Gastroesophageal sphincter (tissue), 4 donors: ENCODE results near the gene NR0B2. TPM values are rescaled to one million over a fixed set of nuclear protein-coding genes. Genes with fewer than 3 reads are reported as not detected.

Source experiments
- ATAC-seq: fragments of 150-250 bp; one replicate; pipeline ENCODE4 v1.9.1; 2016; ENCODE audit warnings: mild to moderate bottlenecking, moderate library complexity
- H3K27ac ChIP-seq, 4 donors: fragments of 200-600 bp; sonication (generic) in 3 of 4; 1 replicate in 3 of 4; 2 replicates in 1 of 4; pipeline ENCODE4 v1.5.1; 2016 to 2019
- H3K27me3 ChIP-seq: fragments of 200-600 bp; sonication (generic); one replicate; pipeline ENCODE4 v1.5.1; 2019
- H3K36me3 ChIP-seq, 2 donors: fragments of 200-600 bp; sonication (generic); one replicate each; pipeline ENCODE4 v1.5.1; 2019; ENCODE audit warnings: control low read depth in 1 of 2
- H3K4me1 ChIP-seq, 3 donors: fragments of 200-600 bp; sonication (generic); 1 replicate in 2 of 3; 2 replicates in 1 of 3; pipeline ENCODE4 v1.5.1; 2016 to 2019; ENCODE audit warnings: control low read depth in 2 of 3
- H3K4me3 ChIP-seq, 2 donors: fragments of 200-600 bp; sonication (generic); one replicate each; pipeline ENCODE4 v1.5.1; 2019; ENCODE audit warnings: mild to moderate bottlenecking in 1 of 2, moderate library complexity in 1 of 2
- H3K9me3 ChIP-seq, 3 donors: fragments of 200-600 bp; sonication (generic); one replicate each; pipeline ENCODE4 v1.5.1; 2017 to 2019; ENCODE audit warnings: control low read depth in 2 of 3
- CTCF ChIP-seq, 4 experiments: fragments of 200-600 bp in 2 of 4; fragments of 450-650 bp in 2 of 4; sonication (generic) in 1 of 4; IDR thresholded peaks; one replicate each; pipeline ENCODE4 v1.5.1; 2017 to 2019; ENCODE audit warnings: antibody characterized with exemption in 4 of 4, mild to moderate bottlenecking in 2 of 4, moderate library complexity in 2 of 4
- EP300 ChIP-seq: sonication (generic); formaldehyde crosslinking; IDR thresholded peaks from one replicate; pipeline ENCODE4 v1.6.1; 2017; ENCODE audit warnings: antibody characterized with exemption, mild to moderate bottlenecking
- POLR2A ChIP-seq, 2 donors: fragments of 450-650 bp; IDR thresholded peaks; one replicate each; pipeline ENCODE4 v1.6.1; 2017; ENCODE audit warnings: antibody characterized with exemption in 2 of 2, mild to moderate bottlenecking in 2 of 2, moderate library complexity in 1 of 2
- POLR2AphosphoS5 ChIP-seq: sonication (generic); formaldehyde crosslinking; IDR thresholded peaks from one replicate; pipeline ENCODE4 v1.6.1; 2017; ENCODE audit warnings: antibody characterized with exemption
- WGBS, 2 donors: methylation state at CpG; one replicate each; pipeline ENCODE4 v1.1.5; 2018; ENCODE audit warnings: low coverage in 1 of 2; 5-methylcytosine and 5-hydroxymethylcytosine counted together
- total RNA-seq, 4 donors: library from RNA; depleted of rRNA; stranded (reverse); fragments of >200 nt; gene quantifications; one replicate each; pipeline ENCODE4 v1.1.0, GENCODE V29; 2016

The NR0B2 gene
- total RNA-seq, 4 donors from 2014 or later = not detected

GRCh38 chr1:26938004-26938658 lies 24.4 kb upstream of the NR0B2 start:
- peaks cover 0 to 78% of the 10 kb centered on the region in 2 donors for H3K36me3 ChIP-seq
- TF ChIP-seq CTCF (IDR thresholded peaks at IDR 0.05) (no peak), POLR2A (IDR thresholded peaks at IDR 0.05) (no peak), POLR2AphosphoS5 (no peak), EP300 (no peak)
- no peaks in the 10 kb centered on the region for H3K9me3 ChIP-seq
- WGBS, 2 donors = no CpG with 5 or more reads among the region's 4 CpGs
- H3K4me3 ChIP-seq = no peak overlapping the region
- no peak overlapping the region for H3K27ac ChIP-seq
- no peaks in the 10 kb centered on the region for H3K4me1 ChIP-seq
- no peak for ATAC-seq
- H3K27me3 ChIP-seq = no peaks in the 10 kb centered on the region

- TF ChIP-seq POLR2A (IDR thresholded peaks at IDR 0.05) = no peak
- no peak for TF ChIP-seq POLR2AphosphoS5
- no peak for TF ChIP-seq CTCF (IDR thresholded peaks at IDR 0.05)
- TF ChIP-seq EP300 = no peak
- Histone ChIP-seq H3K4me1 (no peaks in the 10 kb centered on the region), H3K4me3 (no peak overlapping the region), H3K27me3 (no peaks in the 10 kb centered on the region), H3K36me3 (peaks cover 0 to 77% of the 10 kb centered on the region in 2 donors), H3K9me3 (no peaks in the 10 kb centered on the region), H3K27ac (no peak overlapping the region)
- ATAC-seq = no peak
- 72 to 98% methylated on average over 4 to 6 of the region's 6 CpGs for WGBS, 2 donors
Observed at GRCh38 chr1:26936823-26937222, 23.0 kb upstream of the NR0B2 start.

GRCh38 chr1:26932531-26932930 lies 18.8 kb upstream of the NR0B2 start:
- no peaks in the 10 kb centered on the region for H3K4me1 ChIP-seq
- no peak overlapping the region for H3K27ac ChIP-seq
- no peaks in the 10 kb centered on the region for H3K9me3 ChIP-seq
- H3K27me3 ChIP-seq = no peaks in the 10 kb centered on the region
- no peak for ATAC-seq
- H3K4me3 ChIP-seq = no peak overlapping the region
- TF ChIP-seq CTCF (IDR thresholded peaks at IDR 0.05) (no peak), EP300 (no peak), POLR2AphosphoS5 (no peak), POLR2A (IDR thresholded peaks at IDR 0.05) (no peak)
- 78 to 100% methylated on average over 3 of the region's 3 CpGs for WGBS, 2 donors
- peaks cover 0 to 94% of the 10 kb centered on the region in 2 donors for H3K36me3 ChIP-seq

GRCh38 chr1:26923711-26924110 lies 9.9 kb upstream of the NR0B2 start:
- TF ChIP-seq EP300 (no peak), POLR2A (IDR thresholded peaks at IDR 0.05) (no peak), CTCF (IDR thresholded peaks at IDR 0.05) (no peak), POLR2AphosphoS5 (no peak)
- Histone ChIP-seq H3K36me3 (peaks cover 0 to 53% of the 10 kb centered on the region in 2 donors), H3K4me3 (no peak overlapping the region), H3K9me3 (no peaks in the 10 kb centered on the region), H3K27ac (no peak overlapping the region), H3K4me1 (peaks cover 0 to 31% (median 12%) of the 10 kb centered on the region in 3 donors), H3K27me3 (no peaks in the 10 kb centered on the region)
- no peak for ATAC-seq
- 100% methylated on average over 3 of the region's 3 CpGs; no CpG with 5 or more reads in 1 of the 2 donors for WGBS, 2 donors

- WGBS, 2 donors = 90 to 96% methylated on average over 3 of the region's 3 CpGs
- Histone ChIP-seq H3K36me3 (peaks cover 0 to 45% of the 10 kb centered on the region in 2 donors), H3K4me3 (peak overlapping the region in 1 of 2 donors; percentile 97), H3K27me3 (no peaks in the 10 kb centered on the region), H3K27ac (no peak overlapping the region), H3K9me3 (no peaks in the 10 kb centered on the region), H3K4me1 (peaks cover 0 to 31% (median 12%) of the 10 kb centered on the region in 3 donors)
- TF ChIP-seq POLR2AphosphoS5 = no peak
- TF ChIP-seq CTCF (IDR thresholded peaks at IDR 0.05) = no peak
- TF ChIP-seq EP300 = no peak
- TF ChIP-seq POLR2A (IDR thresholded peaks at IDR 0.05) = no peak
- no peak for ATAC-seq
Observed at GRCh38 chr1:26922901-26923300, 9.1 kb upstream of the NR0B2 start.
